ENCODE measurements around the gene BHLHA9.
A peak's percentile ranks its signal among the peaks of the same experiment; 100 is the strongest.

Gene BHLHA9

GRCh38 chr17:1256699-1257098, 13.5 kb upstream of the BHLHA9 start:
- DNase-seq = no peak

- no peak for DNase-seq
Measured at GRCh38 chr17:1260086-1260769, 10.0 kb upstream of the BHLHA9 start.

DNA sequence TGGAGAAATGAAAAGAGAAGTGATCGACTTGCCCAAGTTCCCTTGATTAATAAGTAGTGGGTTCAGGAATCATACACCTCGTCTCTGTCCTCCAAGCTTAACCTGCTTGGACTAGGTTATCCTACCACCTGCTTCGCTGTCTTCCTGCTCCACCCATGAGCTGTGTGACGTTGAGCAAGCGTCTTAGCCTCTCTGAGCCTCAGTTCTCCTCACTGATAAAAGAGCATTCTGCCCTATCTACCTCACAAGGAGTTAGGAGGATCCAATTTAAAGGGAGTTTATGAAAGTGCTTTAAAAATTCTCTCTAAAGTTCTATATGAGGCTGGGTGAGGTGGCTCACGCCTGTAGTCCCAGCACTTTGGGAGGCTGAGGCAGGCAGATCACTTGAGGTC, 9.5 kb upstream of the BHLHA9 start:
- no peak for DNase-seq

DNA sequence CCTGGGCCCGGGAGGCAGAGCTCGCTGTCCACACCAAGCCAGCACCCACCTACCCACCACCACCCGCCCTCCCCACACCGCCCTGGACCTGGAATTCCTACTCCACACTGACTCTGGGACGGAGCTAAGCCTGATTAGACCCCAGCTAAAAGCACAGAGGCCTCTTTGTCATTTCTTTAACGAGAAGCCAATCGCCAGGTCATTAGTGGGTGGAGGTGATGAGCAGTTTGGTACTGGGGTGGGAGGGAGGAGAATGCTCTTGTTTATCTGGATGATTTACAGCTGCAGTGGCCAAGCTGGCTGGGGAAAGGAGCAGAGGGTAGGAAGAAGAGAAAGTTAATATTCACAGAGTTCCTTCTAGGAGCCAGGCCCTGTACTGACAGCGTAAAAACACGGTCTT, 6.0 kb upstream of the BHLHA9 start:
- no peak for DNase-seq

DNA sequence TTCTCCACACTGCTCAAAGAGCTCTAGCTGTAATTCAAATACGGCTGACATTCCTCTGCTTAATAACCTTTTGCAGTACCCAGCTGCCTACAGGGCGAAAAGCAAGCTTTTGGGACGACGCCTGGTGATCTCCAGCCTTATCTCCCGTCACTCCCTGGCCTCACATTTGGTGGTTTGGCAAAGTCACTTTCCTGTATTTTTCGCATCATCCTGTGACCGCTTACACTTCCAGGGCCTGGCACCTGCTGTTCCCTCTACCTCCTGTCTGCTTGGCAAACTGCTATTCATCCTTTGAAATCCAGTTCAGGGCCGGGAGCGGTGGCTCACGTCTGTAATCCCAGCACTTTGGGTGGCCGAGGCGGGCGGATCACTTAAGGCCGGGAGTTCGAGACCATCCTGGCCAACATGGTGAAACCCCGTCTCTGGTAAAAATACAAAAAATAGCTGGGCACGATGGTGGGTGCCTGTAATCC, 2.7 kb upstream of the BHLHA9 start:
- DNase-seq = no peak

- no peak for DNase-seq
Measured at GRCh38 chr17:1271030-1271423, 783 bp downstream of the BHLHA9 start.

- DNase-seq = no peak
Measured at GRCh38 chr17:1271441-1271840, 1.2 kb downstream of the BHLHA9 start.

DNA sequence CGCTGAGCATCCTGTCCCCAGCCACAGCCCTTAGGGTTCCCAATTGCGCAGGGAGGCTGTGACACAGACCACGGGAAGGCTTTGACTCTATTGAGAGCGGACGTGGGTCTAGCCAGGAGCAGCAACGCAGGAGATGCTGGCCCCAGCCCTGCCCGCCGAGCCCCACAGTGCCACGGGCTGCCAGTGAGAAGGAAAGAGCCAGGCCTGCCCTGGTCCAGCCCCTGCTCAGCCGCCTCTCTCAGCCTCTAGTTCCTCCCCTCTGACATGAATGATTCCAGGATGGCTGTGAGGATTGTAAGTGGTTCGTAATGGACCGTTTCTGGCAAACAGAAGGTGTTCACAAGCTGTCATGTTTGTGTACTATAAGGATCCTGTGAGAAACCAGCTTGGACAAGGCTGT, 2.5 kb downstream of the BHLHA9 start:
- no peak for DNase-seq

DNA sequence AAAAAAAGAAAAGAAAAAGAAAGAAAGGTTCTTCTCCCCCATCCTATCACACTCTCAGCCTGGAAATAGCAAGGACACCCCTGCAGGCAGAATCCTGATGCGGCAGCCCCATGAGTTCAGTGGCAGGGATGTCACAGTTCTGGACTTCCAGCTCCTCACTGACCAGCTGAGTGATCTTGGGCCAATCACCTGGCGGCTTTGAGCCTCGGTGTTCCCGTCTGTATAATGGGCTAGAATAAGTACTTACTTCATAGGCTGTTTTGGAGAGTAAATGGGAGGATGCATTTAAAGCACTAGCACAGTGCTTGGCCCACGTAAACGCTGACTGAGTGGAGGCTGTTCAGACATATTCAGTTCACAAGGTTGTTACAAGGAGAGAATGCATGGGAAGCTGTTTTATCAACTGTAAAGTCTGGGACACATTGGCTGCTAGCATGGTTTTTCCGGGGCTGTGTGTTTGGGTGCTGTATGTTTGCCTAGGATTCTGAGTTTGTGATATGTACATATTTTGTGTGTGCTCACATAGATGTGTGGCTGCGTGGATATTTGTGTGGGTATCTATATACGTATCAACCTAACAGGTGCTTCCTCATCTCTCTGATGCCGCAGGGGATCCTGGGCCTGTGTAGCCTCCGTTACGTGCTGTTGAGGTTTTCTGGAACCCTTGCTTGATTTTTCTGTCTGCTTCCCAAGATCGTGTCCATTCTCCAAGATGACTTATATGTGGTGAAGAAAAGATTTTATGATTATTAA, 3.4 kb downstream of the BHLHA9 start:
- DNase-seq = no peak

DNA sequence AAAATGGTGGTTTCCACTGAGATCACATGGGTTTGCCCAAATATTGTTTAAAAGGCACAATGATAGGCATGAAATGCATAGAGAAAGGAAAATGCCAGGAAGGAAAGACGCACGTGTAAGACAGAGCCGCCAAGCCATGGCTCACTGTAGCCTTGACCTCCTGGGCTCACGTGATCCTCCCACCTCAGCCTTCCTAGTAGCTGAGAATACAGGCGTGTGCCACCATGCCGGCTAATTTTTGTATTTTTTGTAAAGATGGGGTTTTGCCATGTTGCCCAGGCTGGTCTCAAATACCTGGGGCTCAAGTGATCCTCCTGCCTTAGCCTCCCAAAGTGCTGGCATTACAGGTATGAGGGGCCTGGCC, 4.0 kb downstream of the BHLHA9 start:
- DNase-seq = no peak

DNA sequence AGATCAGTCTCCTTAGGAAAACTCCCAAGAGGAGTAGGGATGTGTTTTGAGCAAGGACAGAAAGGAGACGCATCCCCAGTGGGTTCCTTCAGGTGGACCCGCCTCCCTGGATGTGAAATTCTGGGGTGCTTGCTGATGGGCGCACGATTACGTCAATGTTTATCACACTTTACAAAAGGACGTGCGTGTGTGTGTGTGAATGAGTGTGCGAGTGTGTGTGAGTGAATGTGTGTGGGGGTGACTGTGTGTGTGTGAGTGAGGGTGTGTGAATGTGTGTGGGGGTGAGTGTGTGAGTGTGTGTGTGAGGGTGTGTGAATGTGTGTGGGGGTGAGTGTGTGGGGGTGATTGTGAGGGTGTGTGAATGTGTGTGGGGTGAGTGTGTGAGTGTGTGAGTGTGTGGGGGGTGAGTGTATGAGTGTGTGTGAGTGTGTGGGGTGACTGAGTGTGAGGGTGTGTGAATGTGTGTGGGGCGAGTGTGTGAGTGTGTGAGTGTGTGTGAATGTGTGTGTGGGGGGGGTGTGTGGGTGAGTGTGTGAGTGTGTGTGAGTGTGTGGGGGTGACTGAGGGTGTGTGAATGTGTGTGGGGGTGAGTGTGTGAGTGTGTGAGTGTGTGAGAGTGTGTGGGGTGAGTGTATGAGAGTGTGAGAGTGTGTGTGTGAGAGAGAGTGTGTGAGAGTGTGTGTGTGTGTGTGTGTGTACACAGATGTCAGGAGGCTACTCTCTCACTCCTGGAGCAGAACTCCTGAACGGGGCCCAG, 5.1 kb downstream of the BHLHA9 start:
- no peak for DNase-seq

GRCh38 chr17:1275962-1276736, 5.9 kb downstream of the BHLHA9 start:
- DNase-seq = peak in 1 of 2 experiments; percentile 46

DNA sequence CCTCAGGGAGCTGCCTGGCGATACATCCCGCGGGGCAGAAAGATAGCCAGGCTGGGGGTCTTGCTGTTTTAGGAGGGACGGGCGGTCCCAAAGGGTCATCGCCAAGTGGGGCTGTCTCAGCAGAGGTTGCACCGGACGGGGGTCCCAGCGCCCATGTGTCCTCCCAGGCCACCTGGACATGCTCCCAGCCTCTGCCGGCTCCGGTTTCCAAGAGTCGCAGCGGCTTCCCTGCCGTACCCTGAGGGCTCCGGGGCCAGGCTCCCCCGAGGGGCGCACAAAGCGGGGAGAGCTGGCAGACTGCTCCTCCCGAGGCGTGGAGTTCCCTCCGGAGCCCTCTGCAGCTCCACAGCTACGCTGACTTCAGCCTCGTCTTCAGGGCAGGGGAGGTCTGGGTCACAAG, 10.4 kb downstream of the BHLHA9 start:
- DNase-seq = no peak

GRCh38 chr17:1286379-1287106, 16.3 kb downstream of the BHLHA9 start:
- DNase-seq = no peak

DNA sequence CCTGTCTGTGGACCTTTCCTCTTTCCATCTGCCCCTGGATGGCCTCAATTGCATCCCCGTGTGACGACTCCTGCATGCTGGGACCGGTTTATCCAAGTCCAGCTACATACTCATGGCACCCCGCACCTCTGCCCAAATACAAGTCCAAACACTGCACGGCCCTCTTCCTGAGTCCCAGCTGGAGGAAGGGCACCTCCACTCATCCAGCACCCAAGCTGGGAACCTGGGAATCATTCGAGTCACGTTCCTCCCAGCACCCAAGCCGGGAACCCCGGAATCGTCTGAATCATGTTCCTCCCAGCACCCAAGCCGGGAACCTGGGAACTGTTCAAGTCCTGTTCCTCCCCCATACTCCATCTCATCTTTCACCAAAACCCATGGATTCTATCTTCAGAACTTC, 19.5 kb downstream of the BHLHA9 start:
- DNase-seq = no peak

DNA sequence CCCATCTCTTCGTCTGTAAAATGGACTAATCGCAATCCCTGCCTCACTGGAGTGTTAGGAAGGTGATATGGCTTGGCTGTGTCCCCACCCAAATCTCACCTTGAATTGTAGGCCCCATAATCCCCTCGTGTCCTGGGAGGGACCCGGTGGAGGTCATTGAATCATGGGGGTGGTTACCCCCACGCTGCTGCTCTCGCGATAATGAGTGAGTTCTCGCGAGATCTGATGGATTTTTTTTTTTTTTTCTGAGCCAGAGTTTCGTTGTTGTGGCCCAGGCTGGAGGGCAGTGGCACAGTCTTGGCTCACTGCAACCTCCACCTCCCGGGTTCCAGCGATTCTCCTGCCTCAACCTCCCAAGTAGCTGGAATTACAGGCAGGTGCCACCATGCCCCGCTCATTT, 20.4 kb downstream of the BHLHA9 start:
- no peak for DNase-seq

DNA sequence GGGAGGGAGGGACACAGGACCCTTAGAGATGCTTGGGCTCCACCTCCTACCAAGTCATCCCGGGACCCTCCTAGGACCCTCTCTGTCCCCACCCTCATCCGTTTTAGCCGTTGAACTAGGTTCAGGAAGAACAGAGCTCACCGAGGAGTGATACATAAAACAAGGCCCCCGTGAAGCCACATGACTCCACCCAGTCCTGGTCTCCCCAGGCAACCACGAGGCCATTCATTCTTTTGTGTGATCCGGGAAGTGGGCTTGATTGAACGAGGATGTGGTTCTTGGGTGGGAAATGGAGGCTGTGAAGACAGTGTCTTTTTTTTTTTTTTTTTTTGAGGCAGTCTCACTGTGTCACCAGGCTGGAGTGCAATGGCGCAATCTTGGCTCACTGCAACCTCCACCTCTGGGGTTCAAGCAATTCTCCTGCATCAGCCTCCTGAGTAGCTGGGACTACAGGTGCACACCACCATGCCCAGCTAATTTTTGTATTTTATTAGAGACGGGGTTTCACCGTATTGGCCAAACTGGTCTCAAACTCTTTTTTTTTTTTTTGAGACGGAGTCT, 24.0 kb downstream of the BHLHA9 start:
- no peak for DNase-seq

GRCh38 chr17:1298606-1299005, 28.4 kb downstream of the BHLHA9 start:
- DNase-seq = no peak

DNA sequence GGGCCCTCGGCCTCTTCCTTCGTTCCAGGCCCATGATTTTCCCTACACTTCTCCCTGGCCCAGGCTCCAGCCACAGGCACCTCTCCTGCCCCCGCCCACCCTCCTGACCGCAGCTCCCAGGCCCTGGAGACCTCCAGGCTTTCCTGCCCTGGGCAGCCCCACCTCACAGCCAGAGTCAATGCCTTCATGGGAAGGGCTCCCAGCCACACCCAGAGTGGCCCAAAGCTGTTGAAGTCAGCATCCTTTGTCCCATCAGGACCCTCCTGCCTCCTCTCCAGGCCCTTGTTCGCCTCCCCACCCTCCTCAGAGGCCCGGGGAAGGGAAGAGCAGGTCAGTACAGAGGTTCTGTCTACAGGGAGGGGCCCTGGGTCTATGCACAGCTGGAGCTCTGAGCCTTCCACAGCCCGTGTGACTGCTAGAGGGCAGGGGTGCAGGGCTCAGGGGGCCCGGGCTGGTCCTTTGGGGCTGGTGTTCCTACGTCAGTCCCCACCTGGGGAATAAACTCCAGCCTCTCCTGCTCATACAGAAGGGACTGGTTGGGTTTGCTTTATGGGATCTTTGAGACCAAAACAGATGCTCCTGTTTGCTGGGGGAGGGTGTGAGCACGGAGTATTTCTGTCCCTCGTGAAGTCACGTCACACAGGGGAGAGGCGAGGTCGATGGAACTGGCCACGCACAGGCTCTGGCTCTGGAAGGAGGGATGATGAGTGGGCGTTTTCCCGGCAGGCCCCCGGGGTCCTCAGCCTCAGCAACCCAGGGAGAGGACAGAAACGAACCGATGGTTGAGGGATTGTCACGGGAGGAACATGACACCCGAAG, 29.5 kb downstream of the BHLHA9 start:
- no peak for DNase-seq

GRCh38 chr17:1300371-1300905, 30.2 kb downstream of the BHLHA9 start:
- DNase-seq = no peak

- no peak for DNase-seq
Measured at GRCh38 chr17:1301546-1301945, 31.3 kb downstream of the BHLHA9 start.

All from NCI-H1930 (cell line).